GM23248 (cell line): ENCODE measurements around the gene DECR2.

Experiments
- EZH2 ChIP-seq: fragments of 200-600 bp; sonication (generic); IDR thresholded peaks from 2 replicates; pipeline ENCODE4 v1.6.1; 2018; ENCODE audit warnings: antibody characterized with exemption, mild to moderate bottlenecking; ENCODE audit not compliant: insufficient read depth, poor library complexity, severe bottlenecking
- EZH2phosphoT487 ChIP-seq: fragments of 200-600 bp; sonication (generic); IDR thresholded peaks from 2 replicates; pipeline ENCODE4 v1.6.1; 2018; ENCODE audit warnings: antibody characterized with exemption, moderate library complexity, mild to moderate bottlenecking, low read depth; ENCODE audit not compliant: insufficient read depth

GRCh38 chr16:457732-458400 is 56.2 kb downstream of the DECR2 start:
- TF ChIP-seq EZH2 (no peak), EZH2phosphoT487 (no peak)
